Ascending aorta (tissue), 2 donors: ENCODE measurements around the gene NRXN3. TPM values are rescaled to one million over a fixed set of nuclear protein-coding genes. Genes with fewer than 3 reads are reported as not detected.

Source experiments
- DNase-seq, 2 donors: peaks; one replicate each; pipeline ENCODE4 v3.0.0-alpha.2; 2019; ENCODE audit warnings: low spot score in 2 of 2
- H3K27ac ChIP-seq, 2 donors: fragments of 200-600 bp; sonication (generic); one replicate each; pipeline ENCODE4 v1.5.1; 2016 to 2017; ENCODE audit warnings: mild to moderate bottlenecking in 1 of 2
- H3K27me3 ChIP-seq: fragments of 200-600 bp; sonication (generic); one replicate; pipeline ENCODE4 v1.5.1; 2017
- H3K36me3 ChIP-seq, 2 donors: fragments of 200-600 bp; sonication (generic); one replicate each; pipeline ENCODE4 v1.5.1; 2016
- H3K4me1 ChIP-seq, 2 donors: fragments of 200-600 bp; sonication (generic); one replicate each; pipeline ENCODE4 v1.5.1; 2016 to 2017; ENCODE audit warnings: mild to moderate bottlenecking in 1 of 2
- H3K4me3 ChIP-seq, 2 donors: fragments of 200-600 bp; sonication (generic); one replicate each; pipeline ENCODE4 v1.5.1; 2016 to 2017; ENCODE audit warnings: mild to moderate bottlenecking in 1 of 2
- H3K9me3 ChIP-seq, 2 donors: fragments of 200-600 bp; sonication (generic); one replicate each; pipeline ENCODE4 v1.5.1; 2016
- CTCF ChIP-seq, 3 experiments: fragments of 200-600 bp in 2 of 3; fragments of 450-650 bp in 1 of 3; sonication (generic) in 2 of 3; IDR thresholded peaks; one replicate each; pipeline ENCODE4 v1.5.1; 2016 to 2019; ENCODE audit warnings: antibody characterized with exemption in 3 of 3, mild to moderate bottlenecking in 1 of 3, moderate library complexity in 1 of 3
- intact Hi-C: fragments of 100-400 bp; cut with DNase I; formaldehyde crosslinking; loops from one replicate; pipeline ENCODE4 v1.15.1; 2023
- total RNA-seq: library from RNA; depleted of rRNA; stranded (reverse); fragments of >200 nt; gene quantifications from one replicate; pipeline ENCODE4 v1.1.0, GENCODE V29; 2016

Gene NRXN3
- total RNA-seq, 1 donor from 2014 or later = 21.0 TPM

DNA sequence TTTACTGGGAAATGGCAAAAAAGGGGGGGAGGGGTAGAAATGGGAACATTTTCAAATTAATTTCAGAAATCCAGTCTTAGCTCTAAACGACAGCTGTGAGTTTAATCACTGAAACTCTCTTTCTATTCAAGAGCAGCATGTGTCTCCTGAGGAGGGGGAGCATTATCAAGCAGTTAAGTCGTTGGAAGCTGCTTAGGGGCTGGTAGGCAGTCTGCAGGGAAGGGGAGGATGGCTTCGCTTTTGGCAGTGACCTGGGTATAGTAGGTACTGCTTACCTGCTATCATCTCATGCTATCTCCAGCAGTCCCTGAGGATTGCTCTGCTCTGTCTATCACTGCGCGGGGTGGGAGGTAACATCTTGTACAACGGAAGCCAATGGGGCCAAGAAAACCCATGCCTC, 567.4 kb downstream of the NRXN3 start:
- intact Hi-C loops = no loop called here
- Histone ChIP-seq H3K27me3 (no peaks in the 10 kb centered on the region), H3K4me1 (no peaks in the 10 kb centered on the region), H3K9me3 (no peaks in the 10 kb centered on the region), H3K4me3 (no peak overlapping the region), H3K27ac (no peak overlapping the region), H3K36me3 (no peaks in the 10 kb centered on the region)
- TF ChIP-seq CTCF (IDR thresholded peaks at IDR 0.05) = no peak
- DNase-seq = no peak

DNA sequence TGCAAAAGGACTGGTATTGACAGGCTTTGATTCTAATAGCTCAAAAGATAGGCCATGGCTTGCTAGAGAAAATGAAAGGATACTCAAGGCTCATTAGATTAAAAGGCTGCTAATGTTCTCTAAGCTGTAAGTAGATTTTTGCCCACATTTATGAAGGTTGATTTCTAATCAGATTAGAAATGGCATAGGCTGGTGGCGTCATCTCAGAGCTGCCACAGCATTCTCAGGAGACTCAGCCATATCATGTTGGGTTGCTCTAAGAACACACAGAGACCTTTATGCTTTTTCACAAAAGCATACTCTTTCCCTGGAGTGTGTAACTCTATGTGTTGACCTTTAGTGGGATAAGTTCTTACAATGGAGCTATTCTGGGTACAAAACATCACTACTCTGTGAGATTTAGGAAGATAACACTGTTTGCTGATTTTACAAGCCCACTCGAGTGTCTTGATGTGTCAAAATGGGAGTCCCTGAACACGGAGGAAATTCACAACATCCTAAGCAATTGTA, 576.0 kb downstream of the NRXN3 start:
- no peaks in the 10 kb centered on the region for H3K4me1 ChIP-seq
- H3K27me3 ChIP-seq = no peaks in the 10 kb centered on the region
- no peak overlapping the region for H3K4me3 ChIP-seq
- no peak for DNase-seq
- H3K27ac ChIP-seq = no peak overlapping the region
- intact Hi-C loops = no loop called here
- no peaks in the 10 kb centered on the region for H3K36me3 ChIP-seq
- no peak for TF ChIP-seq CTCF (IDR thresholded peaks at IDR 0.05)
- H3K9me3 ChIP-seq = no peaks in the 10 kb centered on the region

GRCh38 chr14:78747813-78748212, 577.6 kb downstream of the NRXN3 start:
- Histone ChIP-seq H3K27me3 (no peaks in the 10 kb centered on the region), H3K4me3 (no peak overlapping the region), H3K27ac (no peak overlapping the region), H3K36me3 (no peaks in the 10 kb centered on the region), H3K4me1 (no peaks in the 10 kb centered on the region), H3K9me3 (no peaks in the 10 kb centered on the region)
- no peak for TF ChIP-seq CTCF (IDR thresholded peaks at IDR 0.05)
- intact Hi-C loops = no loop called here
- no peak for DNase-seq

DNA sequence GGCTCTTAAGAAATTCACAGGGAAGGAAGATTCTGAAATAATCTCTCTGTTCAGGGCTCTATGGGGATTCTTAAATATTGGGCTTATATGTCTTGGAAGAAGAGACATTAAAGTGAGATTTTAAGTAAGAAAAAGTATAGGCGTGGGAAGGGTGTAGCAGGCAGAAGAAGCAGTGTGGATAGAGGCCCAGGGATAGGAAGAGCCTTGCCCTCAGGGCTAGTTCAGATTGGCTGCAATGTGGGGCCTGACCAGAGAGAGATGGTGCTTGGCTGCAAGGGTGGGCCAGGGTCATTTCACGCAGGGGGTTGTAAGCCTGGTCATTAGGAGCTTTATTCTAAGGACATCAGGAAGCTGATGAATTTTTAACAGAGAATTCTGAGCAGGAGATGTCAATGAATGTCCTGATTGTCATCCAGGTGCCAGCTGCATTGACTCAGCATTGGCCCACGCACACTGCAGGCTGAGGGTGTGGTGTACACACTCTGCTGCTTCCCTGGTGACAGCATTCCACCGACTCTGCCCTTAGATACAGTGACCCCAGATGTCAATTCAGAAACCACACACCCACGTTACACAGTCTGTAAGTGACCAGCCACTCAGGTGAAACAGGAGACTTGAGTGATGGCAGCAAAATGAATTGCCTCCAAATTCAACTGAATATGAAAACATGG, 582.5 kb downstream of the NRXN3 start:
- TF ChIP-seq CTCF (IDR thresholded peaks at IDR 0.05) = no peak
- no peaks in the 10 kb centered on the region for H3K27me3 ChIP-seq
- no peak overlapping the region for H3K4me3 ChIP-seq
- no peaks in the 10 kb centered on the region for H3K36me3 ChIP-seq
- no peak overlapping the region for H3K27ac ChIP-seq
- no peak for DNase-seq
- intact Hi-C loops = no loop called here
- H3K9me3 ChIP-seq = no peaks in the 10 kb centered on the region
- no peaks in the 10 kb centered on the region for H3K4me1 ChIP-seq

- Histone ChIP-seq H3K27me3 (no peaks in the 10 kb centered on the region), H3K27ac (no peak overlapping the region), H3K4me1 (no peaks in the 10 kb centered on the region), H3K36me3 (no peaks in the 10 kb centered on the region), H3K4me3 (no peak overlapping the region), H3K9me3 (no peaks in the 10 kb centered on the region)
- no peak for DNase-seq
- no peak for TF ChIP-seq CTCF (IDR thresholded peaks at IDR 0.05)
- intact Hi-C loops = no loop called here
Observed at GRCh38 chr14:78754059-78754458, 583.9 kb downstream of the NRXN3 start.

- no peak overlapping the region for H3K4me3 ChIP-seq
- no peak for DNase-seq
- H3K36me3 ChIP-seq = no peaks in the 10 kb centered on the region
- no peaks in the 10 kb centered on the region for H3K4me1 ChIP-seq
- H3K27me3 ChIP-seq = no peaks in the 10 kb centered on the region
- no peak for TF ChIP-seq CTCF (IDR thresholded peaks at IDR 0.05)
- intact Hi-C loops = no loop called here
- no peaks in the 10 kb centered on the region for H3K9me3 ChIP-seq
- no peak overlapping the region for H3K27ac ChIP-seq
Observed at GRCh38 chr14:78758333-78758732, 588.2 kb downstream of the NRXN3 start.
